T-cell (primary cell): ENCODE data around the gene MGST1. TPM values are rescaled to one million over a fixed set of nuclear protein-coding genes. Genes with fewer than 3 reads are reported as not detected.

Experiments used
- ATAC-seq, 4 experiments: fragments of 200-7000 bp in 3 of 4; fragments of 150-1000 bp in 1 of 4; cut with Tn5 transposase; replicated peaks in 1 of 4; 1 replicate in 3 of 4; 2 replicates in 1 of 4; pipeline ENCODE4 v1.10.0; 2021; ENCODE audit warnings: moderate library complexity in 3 of 4, mild to moderate bottlenecking in 2 of 4, moderate number of reproducible peaks in 1 of 4
- CTCF ChIA-PET, 2 donors: fragments of 300-600 bp; sonication (Branson Sonifier 250); formaldehyde crosslinking; loops; one replicate each; lab custom pipeline; 2022; ENCODE audit warnings: antibody characterized with exemption in 2 of 2; lab: Charles Lee
- POLR2A ChIA-PET, 2 donors: fragments of 300-600 bp; sonication (Branson Sonifier 250); formaldehyde crosslinking; loops; one replicate each; lab custom pipeline; 2022; ENCODE audit warnings: antibody characterized with exemption in 2 of 2; lab: Charles Lee
- DNase-seq, 35 experiments: peaks; one replicate each; pipeline versions ENCODE4 v3.0.0 to v3.0.0-alpha.2; 2013 to 2023
- H3K27ac ChIP-seq: one replicate; pipeline ENCODE4 v1.5.1; 2013; ENCODE audit warnings: low read length
- H3K27me3 ChIP-seq, 2 experiments: replicated peaks in 1 of 2; 1 replicate in 1 of 2; 2 replicates in 1 of 2; pipeline versions ENCODE4 v1.6.1 to v1.7.0; 2013; ENCODE audit warnings: low read length in 1 of 2, mixed read lengths in 1 of 2; ENCODE audit not compliant: control insufficient read depth in 2 of 2, insufficient read depth in 2 of 2; ENCODE audit errors: extremely low read depth in 1 of 2
- H3K36me3 ChIP-seq, 2 donors: 1 replicate in 1 of 2; 2 replicates in 1 of 2; pipeline versions ENCODE4 v1.6.1 to v1.7.0; 2013; ENCODE audit warnings: low read length in 1 of 2; ENCODE audit not compliant: control insufficient read depth in 2 of 2, insufficient read depth in 1 of 2; ENCODE audit errors: extremely low read depth in 1 of 2
- H3K4me1 ChIP-seq, 2 experiments: 1 replicate in 1 of 2; 2 replicates in 1 of 2; pipeline versions ENCODE4 v1.6.1 to v1.7.0; 2013; ENCODE audit warnings: low read length in 2 of 2, mixed read lengths in 1 of 2; ENCODE audit not compliant: insufficient read depth in 2 of 2, control insufficient read depth in 1 of 2; ENCODE audit errors: extremely low read depth in 1 of 2
- H3K4me3 ChIP-seq, 2 donors: 1 replicate in 1 of 2; 2 replicates in 1 of 2; pipeline versions ENCODE4 v1.5.1 to v1.7.0; 2013; ENCODE audit warnings: mild to moderate bottlenecking in 2 of 2, low read length in 1 of 2, moderate library complexity in 1 of 2; ENCODE audit not compliant: control insufficient read depth in 1 of 2; ENCODE audit errors: extremely low read depth in 1 of 2
- H3K9me3 ChIP-seq: 2 replicates; pipeline ENCODE4 v1.7.0; 2013
- H3K27ac Mint-ChIP-seq, 2 donors: one replicate each; pipeline ENCODE4 v1.8.0; 2020 to 2021; ENCODE audit warnings: mild to moderate bottlenecking in 2 of 2, mixed read lengths in 2 of 2
- H3K27me3 Mint-ChIP-seq, 2 donors: one replicate each; pipeline ENCODE4 v1.8.0; 2021 to 2022; ENCODE audit warnings: mixed read lengths in 2 of 2
- H3K36me3 Mint-ChIP-seq: one replicate; pipeline ENCODE4 v1.8.0; 2021; ENCODE audit warnings: mixed read lengths
- H3K4me1 Mint-ChIP-seq, 3 donors: one replicate each; pipeline ENCODE4 v1.8.0; 2020 to 2022; ENCODE audit warnings: mixed read lengths in 3 of 3, mild to moderate bottlenecking in 1 of 3
- H3K4me3 Mint-ChIP-seq, 3 donors: one replicate each; pipeline ENCODE4 v1.8.0; 2020 to 2022; ENCODE audit warnings: mild to moderate bottlenecking in 3 of 3, mixed read lengths in 3 of 3, moderate library complexity in 3 of 3
- H3K9me3 Mint-ChIP-seq, 3 donors: one replicate each; pipeline ENCODE4 v1.8.0; 2020 to 2022; ENCODE audit warnings: mixed read lengths in 3 of 3
- WGBS: methylation state at CpG from one replicate; pipeline ENCODE4 v1.1.5; 2013; ENCODE audit warnings: missing lambda C conversion rate; ENCODE audit not compliant: insufficient coverage; 5-methylcytosine and 5-hydroxymethylcytosine counted together
- total RNA-seq, 35 experiments: library from RNA in 6 of 35; stranded (reverse) in 6 of 35; fragments of 120-200 nt in 1 of 35; gene quantifications; one replicate each; pipeline versions ENCODE4 v1.2.1 to v1.2.4 and lab custom pipeline; 2013 to 2026

Gene MGST1, protein sequence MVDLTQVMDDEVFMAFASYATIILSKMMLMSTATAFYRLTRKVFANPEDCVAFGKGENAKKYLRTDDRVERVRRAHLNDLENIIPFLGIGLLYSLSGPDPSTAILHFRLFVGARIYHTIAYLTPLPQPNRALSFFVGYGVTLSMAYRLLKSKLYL
- total RNA-seq (1 to 10 TPM in 4 of 5 donors, not detected in 1; 1.5 to 3.2 (median 2.1) TPM), total RNA-seq (lab: John Stamatoyannopoulos, UW) (0 to 25.0 (median 0.07) reads per million in 29 experiments)
- 0.44 TPM for total RNA-seq (2013)

DNA sequence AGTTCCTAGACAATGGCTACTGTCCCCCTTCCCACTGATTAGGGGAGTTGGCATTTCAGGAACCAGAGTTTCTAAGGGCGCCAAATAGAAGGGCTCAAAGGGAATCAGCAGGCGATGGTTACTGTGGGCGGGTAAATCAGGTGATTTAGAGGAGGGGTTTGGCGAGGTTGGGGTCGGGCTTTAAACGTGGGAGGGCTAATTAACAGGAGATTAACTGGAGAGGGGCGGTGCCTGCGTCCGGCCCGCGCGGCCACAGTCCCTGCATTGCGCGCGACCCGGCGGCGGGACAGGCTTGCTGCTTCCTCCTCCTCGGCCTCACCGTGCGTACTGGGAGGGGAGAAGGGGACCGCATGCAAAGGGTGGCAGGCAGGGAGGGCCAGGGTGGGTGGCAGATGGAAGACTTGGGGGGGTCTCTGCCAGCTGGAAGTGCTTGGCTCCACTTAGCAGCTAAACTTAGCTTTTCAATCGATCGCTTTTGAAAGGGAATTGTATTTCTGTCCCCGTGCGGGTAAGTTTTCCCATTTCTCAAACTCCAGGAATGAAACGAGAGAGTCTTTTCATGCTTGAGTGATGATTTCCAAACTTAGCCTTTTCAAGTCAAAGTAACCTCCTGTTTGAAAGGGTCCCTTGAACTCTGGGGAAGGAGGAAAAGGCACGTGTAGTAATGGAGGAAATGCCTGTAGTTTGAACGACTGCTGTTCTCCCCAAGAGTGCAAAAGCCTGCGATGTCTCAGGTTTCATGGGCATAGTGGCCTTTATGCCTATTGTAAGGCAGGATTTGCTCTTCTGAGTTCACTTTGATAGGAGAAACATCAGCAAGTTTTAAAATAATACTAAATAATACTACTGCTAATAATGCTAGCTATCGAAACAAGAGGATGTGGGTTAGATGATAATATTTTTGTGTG, at the start of gene MGST1:
Gene MGST1, plus strand, starts transcription at position 255 of the 908 bp plus-strand sequence. CDS start 6,608 bp downstream, outside the sequence.
- WGBS: 5% methylated on average over 19 of the region's 31 CpGs
- Mint-ChIP-seq H3K27me3 (peaks cover 7 to 11% of the 10 kb centered on the region in 2 donors), H3K4me1 (no peaks in the 10 kb centered on the region), H3K4me3 (no peak within 1 kb of the TSS), H3K36me3 (no peaks in the 10 kb centered on the region), H3K27ac (no peak within 1 kb of the TSS), H3K9me3 (peaks cover 3 to 6% (median 3%) of the 10 kb centered on the region in 3 donors)
- ChIA-PET POLR2A (no interaction called here), CTCF (no interaction called here)
- H3K4me3 ChIP-seq: no peak within 1 kb of the TSS
- H3K27me3 ChIP-seq: peaks cover 0 to 7% of the 10 kb centered on the region in 2 experiments
- ATAC-seq (no peak), DNase-seq (peak in 1 of 35 experiments; percentile 5)
- no peaks in the 10 kb centered on the region for H3K9me3 ChIP-seq
- no peaks in the 10 kb centered on the region for H3K4me1 ChIP-seq
- no peak within 1 kb of the TSS for H3K27ac ChIP-seq
- H3K36me3 ChIP-seq: no peaks in the 10 kb centered on the region

DNA sequence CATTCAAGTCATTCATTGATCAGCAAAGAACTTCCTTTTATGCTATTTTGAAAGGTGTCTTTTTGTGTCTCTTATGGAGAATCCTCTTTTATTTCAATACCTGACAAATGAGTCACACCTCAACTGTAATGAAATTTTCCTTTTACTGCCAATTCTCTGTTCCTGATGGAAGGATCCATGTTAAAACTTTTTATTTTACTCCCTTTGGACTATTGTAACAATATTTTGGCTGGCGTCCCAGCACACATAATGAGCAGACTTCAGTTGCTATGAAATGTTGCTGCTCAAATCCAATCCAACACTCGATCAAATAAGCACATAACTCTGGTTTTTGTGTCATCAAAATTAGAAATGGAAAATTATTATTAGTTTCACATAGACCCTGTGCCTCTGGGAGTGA, 48.0 kb upstream of the MGST1 start:
- H3K9me3 Mint-ChIP-seq: peaks cover 2 to 8% (median 6%) of the 10 kb centered on the region in 3 donors
- no peaks in the 10 kb centered on the region for H3K27me3 Mint-ChIP-seq
- no CpG with 5 or more reads among the region's 2 CpGs for WGBS
- Histone ChIP-seq H3K36me3 (no peaks in the 10 kb centered on the region), H3K4me1 (no peaks in the 10 kb centered on the region), H3K9me3 (no peaks in the 10 kb centered on the region), H3K4me3 (no peak overlapping the region), H3K27me3 (no peaks in the 10 kb centered on the region), H3K27ac (no peak overlapping the region)
- H3K4me1 Mint-ChIP-seq: no peaks in the 10 kb centered on the region
- no peaks in the 10 kb centered on the region for H3K36me3 Mint-ChIP-seq
- ChIA-PET POLR2A (no interaction called here), CTCF (no interaction called here)
- ATAC-seq (no peak), DNase-seq (no peak)
- H3K4me3 Mint-ChIP-seq: no peak overlapping the region
- no peak overlapping the region for H3K27ac Mint-ChIP-seq

DNA sequence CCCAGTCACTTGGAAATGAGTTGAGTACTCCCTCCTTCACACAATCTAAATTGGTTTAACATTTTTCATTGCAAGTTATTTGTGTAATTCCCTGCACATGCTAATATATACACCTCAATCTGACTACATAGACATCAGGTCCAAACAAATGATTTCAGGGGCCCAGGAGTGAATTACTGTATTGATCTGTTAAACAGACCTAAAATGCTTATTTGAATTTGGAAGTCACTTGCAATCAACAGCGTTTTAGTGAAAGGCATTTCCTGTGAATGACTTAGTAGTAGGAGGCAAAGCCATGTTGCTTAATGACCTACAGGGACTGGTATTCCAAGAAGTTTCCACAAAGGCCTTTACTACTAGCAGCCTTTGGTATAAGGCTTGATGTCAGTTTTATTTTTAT, 47.3 kb upstream of the MGST1 start:
- Mint-ChIP-seq H3K36me3 (no peaks in the 10 kb centered on the region), H3K4me3 (no peak overlapping the region), H3K27ac (no peak overlapping the region), H3K4me1 (no peaks in the 10 kb centered on the region), H3K9me3 (peaks cover 2 to 14% (median 6%) of the 10 kb centered on the region in 3 donors), H3K27me3 (no peaks in the 10 kb centered on the region)
- CTCF ChIA-PET: no interaction called here
- 20% methylated on average over 1 of the region's 1 CpG for WGBS
- H3K4me1 ChIP-seq: no peaks in the 10 kb centered on the region
- no peaks in the 10 kb centered on the region for H3K36me3 ChIP-seq
- no peak overlapping the region for H3K4me3 ChIP-seq
- no peak for ATAC-seq
- POLR2A ChIA-PET: no interaction called here
- H3K27me3 ChIP-seq: no peaks in the 10 kb centered on the region
- no peaks in the 10 kb centered on the region for H3K9me3 ChIP-seq
- no peak overlapping the region for H3K27ac ChIP-seq
- no peak for DNase-seq

DNA sequence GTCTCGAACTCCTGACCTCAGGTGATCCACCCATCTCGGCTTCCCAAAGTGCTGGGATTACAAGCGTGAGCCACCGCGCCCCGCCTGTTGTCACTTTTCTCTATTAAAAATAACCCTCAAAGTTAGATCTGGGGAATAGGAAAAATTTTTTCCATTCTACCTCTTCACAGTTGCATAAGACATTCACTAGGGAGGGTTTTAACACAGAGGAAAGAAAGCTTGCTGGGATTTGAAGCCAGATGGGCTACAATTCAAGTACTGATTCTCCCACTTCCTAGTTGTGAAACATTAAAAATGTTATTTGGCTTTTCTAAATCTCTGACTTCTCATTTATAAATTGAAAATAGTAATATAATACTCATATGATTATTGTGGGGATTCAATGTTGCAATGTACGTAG, 46.7 kb upstream of the MGST1 start:
- CTCF ChIA-PET: no interaction called here
- H3K27me3 ChIP-seq: no peaks in the 10 kb centered on the region
- POLR2A ChIA-PET: no interaction called here
- H3K9me3 ChIP-seq: no peaks in the 10 kb centered on the region
- H3K36me3 ChIP-seq: no peaks in the 10 kb centered on the region
- Mint-ChIP-seq H3K36me3 (no peaks in the 10 kb centered on the region), H3K9me3 (peaks cover 5 to 18% (median 6%) of the 10 kb centered on the region in 3 donors), H3K4me1 (no peaks in the 10 kb centered on the region), H3K27ac (no peak overlapping the region), H3K27me3 (no peaks in the 10 kb centered on the region), H3K4me3 (no peak overlapping the region)
- no peaks in the 10 kb centered on the region for H3K4me1 ChIP-seq
- ATAC-seq (no peak), DNase-seq (no peak)
- no peak overlapping the region for H3K27ac ChIP-seq
- no CpG with 5 or more reads among the region's 7 CpGs for WGBS
- H3K4me3 ChIP-seq: no peak overlapping the region

DNA sequence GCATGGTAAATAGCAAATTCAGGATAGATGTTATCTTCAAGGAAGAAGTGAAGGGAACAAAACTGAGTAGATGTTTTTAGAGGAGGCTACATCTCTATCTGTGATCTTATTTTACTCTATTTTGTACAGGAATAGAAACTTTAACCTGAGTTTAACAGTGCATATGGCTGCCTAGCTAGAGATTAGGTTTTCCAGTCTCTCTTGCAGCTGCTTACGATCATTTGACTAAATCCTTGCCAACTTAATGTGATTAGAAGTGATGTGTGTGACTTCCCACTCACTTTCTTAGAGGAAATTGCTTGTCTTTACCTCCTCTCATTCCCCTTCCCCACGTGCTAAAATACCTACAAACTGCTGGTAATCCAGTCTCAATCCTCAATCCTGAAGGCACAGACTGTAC, 43.5 kb upstream of the MGST1 start:
- Histone ChIP-seq H3K36me3 (no peaks in the 10 kb centered on the region), H3K27ac (no peak overlapping the region), H3K4me3 (no peak overlapping the region), H3K9me3 (no peaks in the 10 kb centered on the region), H3K27me3 (no peaks in the 10 kb centered on the region), H3K4me1 (no peaks in the 10 kb centered on the region)
- Mint-ChIP-seq H3K27me3 (no peaks in the 10 kb centered on the region), H3K27ac (no peak overlapping the region), H3K4me1 (no peaks in the 10 kb centered on the region), H3K36me3 (no peaks in the 10 kb centered on the region), H3K9me3 (peaks cover 3 to 25% (median 5%) of the 10 kb centered on the region in 3 donors), H3K4me3 (no peak overlapping the region)
- CTCF ChIA-PET: no interaction called here
- DNase-seq (no peak), ATAC-seq (no peak)
- POLR2A ChIA-PET: no interaction called here
- WGBS: no CpG with 5 or more reads among the region's 2 CpGs

DNA sequence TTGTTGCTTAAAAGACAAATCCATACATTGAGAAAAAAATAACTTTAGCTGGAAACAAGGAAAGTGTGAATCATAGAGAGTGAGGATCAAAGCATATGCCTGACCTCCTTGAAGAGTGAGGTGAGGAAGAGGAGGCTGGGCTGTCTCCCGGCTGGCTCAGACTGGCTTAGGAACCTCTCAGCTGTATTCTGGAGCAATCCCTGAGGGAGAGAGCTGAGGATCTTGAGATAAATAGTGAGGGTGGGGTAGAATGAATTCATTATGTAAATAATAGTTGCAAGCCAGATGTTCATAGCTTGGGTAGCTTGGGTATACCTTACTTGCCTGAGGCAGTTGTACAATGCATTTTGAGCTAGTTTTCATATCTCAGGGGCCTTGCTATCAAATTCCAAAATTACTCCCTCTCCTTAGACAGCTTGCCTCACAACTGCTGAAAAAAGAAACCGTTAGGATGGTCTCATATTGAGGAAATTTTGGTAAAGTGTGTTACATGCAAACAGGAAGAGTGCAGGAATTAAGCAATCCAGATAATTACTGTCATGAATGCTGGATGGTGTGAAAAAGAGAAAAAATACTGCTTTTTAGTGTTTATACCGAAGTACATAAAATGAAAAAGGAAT, 39.5 kb upstream of the MGST1 start:
- ATAC-seq (no peak), DNase-seq (no peak)
- 75% methylated on average over 1 of the region's 3 CpGs for WGBS
- H3K4me3 Mint-ChIP-seq: no peak overlapping the region
- no peaks in the 10 kb centered on the region for H3K36me3 ChIP-seq
- H3K4me1 ChIP-seq: no peaks in the 10 kb centered on the region
- H3K27me3 ChIP-seq: no peaks in the 10 kb centered on the region
- ChIA-PET CTCF (no interaction called here), POLR2A (no interaction called here)
- no peak overlapping the region for H3K27ac Mint-ChIP-seq
- no peaks in the 10 kb centered on the region for H3K4me1 Mint-ChIP-seq
- no peak overlapping the region for H3K27ac ChIP-seq
- H3K36me3 Mint-ChIP-seq: no peaks in the 10 kb centered on the region
- no peaks in the 10 kb centered on the region for H3K9me3 ChIP-seq
- H3K27me3 Mint-ChIP-seq: no peaks in the 10 kb centered on the region
- H3K4me3 ChIP-seq: no peak overlapping the region
- H3K9me3 Mint-ChIP-seq: peaks cover 10 to 41% (median 18%) of the 10 kb centered on the region in 3 donors
